Muscle layer of duodenum (tissue), 2 donors: Measurements from ENCODE around the gene PDCD10.
A peak's percentile ranks its signal among the peaks of the same experiment; 100 is the strongest.

ENCODE experiments used
- H3K27ac ChIP-seq: one replicate; pipeline ENCODE4 v1.7.0; 2013; ENCODE audit warnings: mild to moderate bottlenecking, low read length
- H3K27me3 ChIP-seq: one replicate; pipeline ENCODE4 v1.7.0; 2013; ENCODE audit warnings: low read depth, mild to moderate bottlenecking, control low read depth, low read length
- H3K36me3 ChIP-seq, 2 donors: one replicate each; pipeline ENCODE4 v1.7.0; 2013; ENCODE audit warnings: low read length in 2 of 2, control low read depth in 1 of 2, mild to moderate bottlenecking in 1 of 2; ENCODE audit not compliant: insufficient read depth in 2 of 2, control insufficient read depth in 1 of 2
- H3K4me1 ChIP-seq, 2 donors: one replicate each; pipeline ENCODE4 v1.7.0; 2013; ENCODE audit warnings: low read length in 2 of 2, mild to moderate bottlenecking in 2 of 2, control low read depth in 1 of 2, moderate library complexity in 1 of 2; ENCODE audit not compliant: insufficient read depth in 2 of 2, control insufficient read depth in 1 of 2
- H3K4me3 ChIP-seq, 2 donors: one replicate each; pipeline ENCODE4 v1.7.0; 2013; ENCODE audit warnings: low read length in 2 of 2, low read depth in 1 of 2, mild to moderate bottlenecking in 1 of 2
- H3K9me3 ChIP-seq, 2 donors: one replicate each; pipeline ENCODE4 v1.7.0; 2013; ENCODE audit warnings: low read length in 2 of 2, control low read depth in 1 of 2, mild to moderate bottlenecking in 1 of 2; ENCODE audit not compliant: control insufficient read depth in 1 of 2
- donor health status: healthy.

The PDCD10 gene

GRCh38 chr3:167734498-167735232, at the start of gene PDCD10:
Gene PDCD10, minus strand, starts transcription at chr3:167734892. Its CDS starts 14,735 bp downstream, at chr3:167720157.
- H3K27ac ChIP-seq: peak within 1 kb of the TSS; percentile 93
- H3K27me3 ChIP-seq: no peaks in the 10 kb centered on the region
- H3K9me3 ChIP-seq: no peaks in the 10 kb centered on the region
- H3K4me1 ChIP-seq: peaks cover 3 to 23% of the 10 kb centered on the region in 2 donors
- peak within 1 kb of the TSS; percentile 94 to 100 for H3K4me3 ChIP-seq
- H3K36me3 ChIP-seq: no peaks in the 10 kb centered on the region

DNA sequence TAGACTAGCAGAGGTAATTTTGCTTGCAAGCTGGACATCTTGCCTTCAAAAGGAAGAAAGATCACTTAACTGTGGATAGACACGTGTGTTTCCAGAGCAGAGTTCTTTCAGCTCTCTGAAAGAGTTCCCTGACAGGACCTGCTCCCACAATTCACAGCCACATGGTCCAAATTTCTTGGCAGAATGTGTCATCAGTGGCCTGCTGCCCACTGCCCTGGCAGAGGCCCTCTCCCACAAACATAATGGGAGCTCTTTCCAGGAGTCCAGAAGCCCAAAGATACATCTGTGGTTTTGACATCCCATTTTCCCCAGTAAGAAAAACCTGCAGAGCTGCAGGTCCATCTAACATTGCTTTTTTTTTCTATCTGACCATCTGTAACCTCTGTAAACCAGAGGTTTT, 49.1 kb upstream of the PDCD10 start:
- H3K4me1 ChIP-seq: no peaks in the 10 kb centered on the region
- H3K36me3 ChIP-seq: no peaks in the 10 kb centered on the region
- H3K4me3 ChIP-seq: no peak overlapping the region
- H3K27me3 ChIP-seq: no peaks in the 10 kb centered on the region
- H3K9me3 ChIP-seq: no peaks in the 10 kb centered on the region
- no peak overlapping the region for H3K27ac ChIP-seq

- H3K27me3 ChIP-seq: no peaks in the 10 kb centered on the region
- H3K36me3 ChIP-seq: no peaks in the 10 kb centered on the region
- H3K27ac ChIP-seq: no peak overlapping the region
- H3K4me3 ChIP-seq: no peak overlapping the region
- peaks cover 0 to 4% of the 10 kb centered on the region in 2 donors for H3K4me1 ChIP-seq
- peaks cover 0 to 3% of the 10 kb centered on the region in 2 donors for H3K9me3 ChIP-seq
These were observed 45.7 kb upstream of the PDCD10 start for GRCh38 chr3:167780214-167780883.

GRCh38 chr3:167777356-167777755, 42.7 kb upstream of the PDCD10 start:
- Histone ChIP-seq H3K4me1 (peaks cover 0 to 4% of the 10 kb centered on the region in 2 donors), H3K27ac (no peak overlapping the region), H3K4me3 (no peak overlapping the region), H3K9me3 (peaks cover 0 to 3% of the 10 kb centered on the region in 2 donors), H3K36me3 (no peaks in the 10 kb centered on the region), H3K27me3 (no peaks in the 10 kb centered on the region)

DNA sequence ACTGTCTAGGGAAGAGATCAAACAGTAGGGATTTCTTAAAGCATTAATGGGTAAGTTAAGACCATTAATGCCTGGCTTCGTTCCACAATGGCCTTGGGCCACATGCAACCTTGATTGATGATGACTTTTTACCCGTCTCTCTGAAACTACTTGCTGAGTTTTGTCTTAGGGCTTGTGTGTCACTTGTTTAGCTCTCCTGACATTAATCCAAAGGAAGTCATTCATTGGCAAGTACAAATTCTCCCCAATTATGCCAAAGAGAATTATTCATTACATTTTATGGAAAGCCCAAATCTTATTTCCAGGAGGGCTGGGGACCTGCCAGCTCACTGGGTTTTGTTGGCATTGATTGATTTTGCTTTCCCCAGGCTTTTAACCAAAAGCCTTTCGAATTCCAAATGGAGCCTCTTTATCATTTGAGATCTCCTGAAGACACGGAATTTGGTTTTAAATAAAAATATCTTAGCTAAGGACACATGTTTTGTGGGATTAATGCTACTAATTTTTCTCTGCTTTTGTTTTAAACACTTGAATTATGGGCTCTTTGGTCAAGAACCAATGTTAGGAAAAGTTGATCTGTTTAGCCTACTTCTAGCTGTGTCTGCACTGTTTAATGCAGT, 41.5 kb upstream of the PDCD10 start:
- no peak overlapping the region for H3K4me3 ChIP-seq
- no peaks in the 10 kb centered on the region for H3K27me3 ChIP-seq

DNA sequence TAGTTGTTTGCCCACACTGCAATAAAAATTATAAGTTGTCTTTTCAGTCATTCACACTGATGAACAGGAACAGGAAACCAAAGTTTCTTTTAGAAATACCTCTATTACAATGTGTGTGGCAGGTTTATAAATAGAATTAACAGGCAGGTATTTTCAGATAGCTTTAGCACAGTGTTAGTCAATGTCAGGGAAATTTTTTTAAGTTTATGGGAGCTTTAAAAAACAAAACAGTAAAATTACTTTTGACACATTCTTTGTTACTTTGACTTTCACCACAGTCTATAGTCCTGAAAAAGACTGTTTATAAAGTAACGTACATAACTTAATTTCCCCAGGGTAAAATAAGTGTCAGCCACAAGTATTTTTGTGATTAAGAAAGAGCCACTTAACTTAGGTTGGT, 38.9 kb upstream of the PDCD10 start:
- H3K27ac ChIP-seq: no peak overlapping the region
- H3K4me1 ChIP-seq: peaks cover 0 to 4% of the 10 kb centered on the region in 2 donors
- no peak overlapping the region for H3K4me3 ChIP-seq
- H3K9me3 ChIP-seq: peaks cover 0 to 3% of the 10 kb centered on the region in 2 donors
- no peaks in the 10 kb centered on the region for H3K36me3 ChIP-seq
- H3K27me3 ChIP-seq: no peaks in the 10 kb centered on the region

More for the DNA sequence above, 41.5 kb upstream of the PDCD10 start:
- no peak overlapping the region for H3K27ac ChIP-seq
- peaks cover 0 to 4% of the 10 kb centered on the region in 2 donors for H3K4me1 ChIP-seq
- peaks cover 0 to 3% of the 10 kb centered on the region in 2 donors for H3K9me3 ChIP-seq
- no peaks in the 10 kb centered on the region for H3K36me3 ChIP-seq

GRCh38 chr3:167772992-167773391, 38.3 kb upstream of the PDCD10 start:
- Histone ChIP-seq H3K27me3 (no peaks in the 10 kb centered on the region), H3K4me1 (peaks cover 0 to 4% of the 10 kb centered on the region in 2 donors), H3K9me3 (peaks cover 0 to 3% of the 10 kb centered on the region in 2 donors), H3K4me3 (no peak overlapping the region), H3K27ac (no peak overlapping the region), H3K36me3 (no peaks in the 10 kb centered on the region)

DNA sequence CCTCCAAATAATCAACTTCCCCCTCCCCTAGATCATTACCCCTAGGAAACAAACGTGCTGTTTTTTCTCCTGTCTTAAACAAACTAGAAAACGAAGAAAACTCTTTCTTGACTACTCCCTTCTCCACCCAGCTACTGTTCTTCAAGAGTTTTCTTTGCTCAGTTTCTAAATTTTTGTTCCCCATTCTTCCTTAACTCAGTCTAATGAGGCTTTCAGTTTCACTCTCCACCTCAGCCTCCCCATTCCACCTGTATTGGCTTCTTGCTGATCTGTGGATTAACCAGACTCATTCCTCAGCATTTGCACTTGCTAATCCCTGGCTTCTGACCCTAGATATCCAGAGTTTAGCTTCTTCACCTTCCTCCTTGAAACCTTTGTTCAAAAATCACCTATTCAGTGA, 27.6 kb upstream of the PDCD10 start:
- H3K36me3 ChIP-seq: no peaks in the 10 kb centered on the region
- H3K27ac ChIP-seq: no peak overlapping the region
- no peaks in the 10 kb centered on the region for H3K27me3 ChIP-seq
- H3K4me3 ChIP-seq: no peak overlapping the region
- H3K4me1 ChIP-seq: no peaks in the 10 kb centered on the region
- H3K9me3 ChIP-seq: peaks cover 0 to 2% of the 10 kb centered on the region in 2 donors

DNA sequence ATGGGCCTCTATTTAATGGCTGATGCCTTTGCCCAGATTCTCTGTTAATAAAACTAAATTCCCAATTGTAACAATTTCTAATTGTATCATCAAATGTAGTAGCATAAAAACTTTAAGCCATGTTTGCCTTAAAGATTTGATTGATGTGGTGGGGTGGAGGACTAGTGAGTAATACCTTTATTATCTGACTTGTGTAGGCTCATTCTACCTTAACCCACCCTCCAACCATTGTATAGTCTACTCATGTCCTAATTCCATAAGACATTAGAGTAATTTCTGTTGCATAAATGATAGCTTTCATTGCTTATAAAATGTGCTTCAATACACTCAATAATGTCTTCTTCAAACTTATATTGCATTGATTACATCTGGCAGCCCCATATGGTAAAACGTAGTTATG, 26.6 kb upstream of the PDCD10 start:
- H3K27me3 ChIP-seq: no peaks in the 10 kb centered on the region
- H3K27ac ChIP-seq: no peak overlapping the region
- H3K4me1 ChIP-seq: no peaks in the 10 kb centered on the region
- H3K4me3 ChIP-seq: no peak overlapping the region
- peaks cover 0 to 2% of the 10 kb centered on the region in 2 donors for H3K9me3 ChIP-seq
- no peaks in the 10 kb centered on the region for H3K36me3 ChIP-seq

DNA sequence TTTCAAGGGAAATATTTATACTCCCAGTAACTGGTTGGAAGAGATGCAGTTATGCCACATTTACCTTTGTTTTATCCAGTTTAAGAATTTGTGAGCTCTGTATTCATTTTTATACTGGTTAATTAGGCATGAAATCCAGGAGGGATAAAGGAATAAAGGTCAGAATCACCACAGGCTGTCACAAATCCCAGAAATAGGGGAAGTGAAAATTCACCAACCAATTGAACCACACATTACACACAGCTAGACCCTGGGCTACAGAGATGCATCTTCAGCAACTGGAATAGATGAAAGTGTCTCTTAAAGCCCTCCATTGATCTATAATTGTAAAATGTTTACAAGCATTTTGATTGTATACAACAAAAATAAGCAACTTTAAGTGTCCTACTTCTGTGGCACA, 19.4 kb upstream of the PDCD10 start:
- no peak overlapping the region for H3K27ac ChIP-seq
- no peak overlapping the region for H3K4me3 ChIP-seq
- H3K27me3 ChIP-seq: no peaks in the 10 kb centered on the region
- H3K9me3 ChIP-seq: no peaks in the 10 kb centered on the region
- H3K4me1 ChIP-seq: no peaks in the 10 kb centered on the region
- no peaks in the 10 kb centered on the region for H3K36me3 ChIP-seq

GRCh38 chr3:167750272-167750971, 15.7 kb upstream of the PDCD10 start:
- no peaks in the 10 kb centered on the region for H3K9me3 ChIP-seq
- no peaks in the 10 kb centered on the region for H3K27me3 ChIP-seq
- H3K4me3 ChIP-seq: no peak overlapping the region
- H3K4me1 ChIP-seq: no peaks in the 10 kb centered on the region
- H3K36me3 ChIP-seq: no peaks in the 10 kb centered on the region
- H3K27ac ChIP-seq: no peak overlapping the region
